Hepatocyte (in vitro differentiated cells): ENCODE data around the gene INPP5D.

Source experiments
- EZH2 ChIP-seq: fragments of 200-600 bp; sonication (generic); IDR thresholded peaks from 2 replicates; pipeline ENCODE4 v1.6.1; 2016; ENCODE audit warnings: antibody characterized with exemption, mild to moderate bottlenecking, borderline replicate concordance
- TF ChIP-seq, protein P1 (sequence below): fragments of 200-600 bp; sonication (generic); IDR thresholded peaks from 2 replicates; pipeline ENCODE4 v1.5.1; 2016; ENCODE audit warnings: antibody characterized with exemption, mild to moderate bottlenecking; ENCODE audit not compliant: poor library complexity

DNA sequence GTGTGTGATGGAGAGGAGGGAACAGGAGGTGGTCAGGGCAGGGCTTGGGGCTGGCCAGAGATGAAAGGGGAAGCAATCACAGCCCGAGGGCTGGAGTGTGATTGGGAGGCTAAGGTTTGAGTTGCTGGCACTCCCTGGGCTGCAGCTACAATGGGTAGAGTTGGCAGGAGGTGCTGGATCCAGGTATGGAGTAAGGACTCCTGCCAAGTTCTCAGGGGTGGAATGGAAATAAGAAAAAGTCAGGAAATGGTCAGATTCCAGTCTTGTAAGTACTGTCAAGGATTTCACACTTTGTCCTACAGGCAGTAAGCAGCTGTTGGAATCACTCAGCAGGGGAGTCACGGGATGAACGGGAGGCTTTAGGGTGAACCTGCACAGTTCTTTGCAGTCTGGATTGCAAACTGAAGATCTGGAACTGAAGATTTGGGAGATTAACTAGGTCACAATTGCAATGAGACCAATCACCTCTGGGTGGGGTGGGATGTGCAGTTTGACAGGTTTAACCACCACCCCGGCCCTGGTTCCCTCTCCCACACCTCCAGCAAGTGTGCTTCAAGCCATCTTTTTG is 10.9 kb upstream of the INPP5D start:
- TF ChIP-seq, protein P1, sequence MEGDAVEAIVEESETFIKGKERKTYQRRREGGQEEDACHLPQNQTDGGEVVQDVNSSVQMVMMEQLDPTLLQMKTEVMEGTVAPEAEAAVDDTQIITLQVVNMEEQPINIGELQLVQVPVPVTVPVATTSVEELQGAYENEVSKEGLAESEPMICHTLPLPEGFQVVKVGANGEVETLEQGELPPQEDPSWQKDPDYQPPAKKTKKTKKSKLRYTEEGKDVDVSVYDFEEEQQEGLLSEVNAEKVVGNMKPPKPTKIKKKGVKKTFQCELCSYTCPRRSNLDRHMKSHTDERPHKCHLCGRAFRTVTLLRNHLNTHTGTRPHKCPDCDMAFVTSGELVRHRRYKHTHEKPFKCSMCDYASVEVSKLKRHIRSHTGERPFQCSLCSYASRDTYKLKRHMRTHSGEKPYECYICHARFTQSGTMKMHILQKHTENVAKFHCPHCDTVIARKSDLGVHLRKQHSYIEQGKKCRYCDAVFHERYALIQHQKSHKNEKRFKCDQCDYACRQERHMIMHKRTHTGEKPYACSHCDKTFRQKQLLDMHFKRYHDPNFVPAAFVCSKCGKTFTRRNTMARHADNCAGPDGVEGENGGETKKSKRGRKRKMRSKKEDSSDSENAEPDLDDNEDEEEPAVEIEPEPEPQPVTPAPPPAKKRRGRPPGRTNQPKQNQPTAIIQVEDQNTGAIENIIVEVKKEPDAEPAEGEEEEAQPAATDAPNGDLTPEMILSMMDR = no peak
- TF ChIP-seq EZH2 = no peak
